Measurements from ENCODE around the gene EPB41L4B.

Gene EPB41L4B

GRCh38 chr9:109317311-109317978 is 3.4 kb downstream of the EPB41L4B start:
- DNase-seq (ENCODE audit: low spot score) = no peak
- in situ Hi-C loops (cut with MboI; ENCODE audit: low sequenced_read_pairs, unreplicated experiment) = no loop called here
- TF ChIP-seq, protein P1, sequence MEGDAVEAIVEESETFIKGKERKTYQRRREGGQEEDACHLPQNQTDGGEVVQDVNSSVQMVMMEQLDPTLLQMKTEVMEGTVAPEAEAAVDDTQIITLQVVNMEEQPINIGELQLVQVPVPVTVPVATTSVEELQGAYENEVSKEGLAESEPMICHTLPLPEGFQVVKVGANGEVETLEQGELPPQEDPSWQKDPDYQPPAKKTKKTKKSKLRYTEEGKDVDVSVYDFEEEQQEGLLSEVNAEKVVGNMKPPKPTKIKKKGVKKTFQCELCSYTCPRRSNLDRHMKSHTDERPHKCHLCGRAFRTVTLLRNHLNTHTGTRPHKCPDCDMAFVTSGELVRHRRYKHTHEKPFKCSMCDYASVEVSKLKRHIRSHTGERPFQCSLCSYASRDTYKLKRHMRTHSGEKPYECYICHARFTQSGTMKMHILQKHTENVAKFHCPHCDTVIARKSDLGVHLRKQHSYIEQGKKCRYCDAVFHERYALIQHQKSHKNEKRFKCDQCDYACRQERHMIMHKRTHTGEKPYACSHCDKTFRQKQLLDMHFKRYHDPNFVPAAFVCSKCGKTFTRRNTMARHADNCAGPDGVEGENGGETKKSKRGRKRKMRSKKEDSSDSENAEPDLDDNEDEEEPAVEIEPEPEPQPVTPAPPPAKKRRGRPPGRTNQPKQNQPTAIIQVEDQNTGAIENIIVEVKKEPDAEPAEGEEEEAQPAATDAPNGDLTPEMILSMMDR (IDR thresholded peaks at IDR 0.05; ENCODE audit: borderline replicate concordance, control extremely low read depth, extremely low read depth, insufficient read depth, missing control alignments) = no peak

DNA sequence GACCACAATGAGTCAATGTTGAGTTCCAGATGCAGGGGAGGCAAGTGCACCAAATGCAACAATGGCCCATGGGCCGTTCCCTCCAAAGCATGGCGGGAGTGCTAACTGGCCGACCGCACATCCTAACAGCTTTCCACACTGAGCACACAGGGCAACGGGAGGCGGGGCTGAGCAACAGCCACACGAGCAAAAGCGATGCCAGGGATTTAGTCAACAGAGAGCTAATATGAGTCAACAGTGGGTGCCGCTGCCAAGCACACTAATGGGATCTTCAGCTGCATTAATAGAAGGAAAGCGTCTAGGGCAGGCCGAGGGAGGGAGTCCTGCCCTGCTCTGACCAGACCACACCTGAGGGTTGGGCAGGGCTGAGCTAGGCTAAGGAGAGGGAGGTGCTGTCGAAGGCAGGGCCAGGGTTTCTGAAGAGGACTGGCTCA is 4.6 kb downstream of the EPB41L4B start:
- no peak for DNase-seq (ENCODE audit: low spot score)
- in situ Hi-C loops (cut with MboI; ENCODE audit: low sequenced_read_pairs, unreplicated experiment) = no loop called here
- TF ChIP-seq, protein P1 (IDR thresholded peaks at IDR 0.05; ENCODE audit: borderline replicate concordance, control extremely low read depth, extremely low read depth, insufficient read depth, missing control alignments) = no peak

GRCh38 chr9:109315480-109316206 is 5.2 kb downstream of the EPB41L4B start:
- in situ Hi-C loops (cut with MboI; ENCODE audit: low sequenced_read_pairs, unreplicated experiment) = no loop called here
- no peak for DNase-seq (ENCODE audit: low spot score)
- TF ChIP-seq, protein P1 (IDR thresholded peaks at IDR 0.05; ENCODE audit: borderline replicate concordance, control extremely low read depth, extremely low read depth, insufficient read depth, missing control alignments) = no peak

- TF ChIP-seq, protein P1 (IDR thresholded peaks at IDR 0.05; ENCODE audit: borderline replicate concordance, control extremely low read depth, extremely low read depth, insufficient read depth, missing control alignments) = no peak
- in situ Hi-C loops (cut with MboI; ENCODE audit: low sequenced_read_pairs, unreplicated experiment) = no loop called here
- DNase-seq (ENCODE audit: low spot score) = no peak
Observed at GRCh38 chr9:109314011-109314531, 6.8 kb downstream of the EPB41L4B start.

GRCh38 chr9:109313351-109313750 is 7.5 kb downstream of the EPB41L4B start:
- TF ChIP-seq, protein P1 (IDR thresholded peaks at IDR 0.05; ENCODE audit: borderline replicate concordance, control extremely low read depth, extremely low read depth, insufficient read depth, missing control alignments) = no peak
- in situ Hi-C loops (cut with MboI; ENCODE audit: low sequenced_read_pairs, unreplicated experiment) = no loop called here
- DNase-seq (ENCODE audit: low spot score) = no peak

- no peak for DNase-seq (ENCODE audit: low spot score)
- in situ Hi-C loops (cut with MboI; ENCODE audit: low sequenced_read_pairs, unreplicated experiment) = no loop called here
- TF ChIP-seq, protein P1 (IDR thresholded peaks at IDR 0.05; ENCODE audit: borderline replicate concordance, control extremely low read depth, extremely low read depth, insufficient read depth, missing control alignments) = no peak
Observed at GRCh38 chr9:109312783-109313182, 8.1 kb downstream of the EPB41L4B start.
